Renal cortex interstitium (tissue), 11 donors: ENCODE measurements around the gene CRYGS. TPM values are rescaled to one million over a fixed set of nuclear protein-coding genes. Genes with fewer than 3 reads are reported as not detected.
"Not testable (repeated sequence)": the region's sequence is repeated elsewhere in the genome, so short reads cannot be mapped to it uniquely, and the experiment has no call there.

Experiments
- DNase-seq, 11 donors: peaks; one replicate each; pipeline ENCODE4 v3.0.0-alpha.2; 2013; ENCODE audit warnings: low read depth in 9 of 11, low spot score in 4 of 11; ENCODE audit errors: extremely low read depth in 1 of 11
- polyA plus RNA-seq, 3 donors: library from polyadenylated mRNA; unstranded; fragments of 120-200 nt; gene quantifications; one replicate each; pipeline ENCODE4 v1.2.1, GENCODE V29; 2013; ENCODE audit not compliant: insufficient read length in 3 of 3

Gene CRYGS
- polyA plus RNA-seq, 3 donors: 4.9 to 11.2 (median 5.2) TPM

GRCh38 chr3:186506191-186506739, 37.9 kb downstream of the CRYGS start:
- no peak for DNase-seq

- no peak for DNase-seq
Observed at GRCh38 chr3:186502966-186503712, 41.0 kb downstream of the CRYGS start.

- DNase-seq: no peak
Observed at GRCh38 chr3:186502138-186502948, 41.8 kb downstream of the CRYGS start.

- DNase-seq: not testable (repeated sequence)
Observed at GRCh38 chr3:186499949-186500348, 44.2 kb downstream of the CRYGS start.

- DNase-seq: not testable (repeated sequence)
Observed at GRCh38 chr3:186498022-186498421, 46.2 kb downstream of the CRYGS start.

GRCh38 chr3:186497608-186498007, 46.6 kb downstream of the CRYGS start:
- no peak for DNase-seq

- no peak for DNase-seq
Observed at GRCh38 chr3:186496635-186497034, 47.5 kb downstream of the CRYGS start.

GRCh38 chr3:186496016-186496415, 48.2 kb downstream of the CRYGS start:
- DNase-seq: no peak

GRCh38 chr3:186493525-186494255, 50.5 kb downstream of the CRYGS start:
- DNase-seq: no peak

GRCh38 chr3:186492385-186492984, 51.7 kb downstream of the CRYGS start:
- DNase-seq: no peak

GRCh38 chr3:186489507-186489906, 54.7 kb downstream of the CRYGS start:
- DNase-seq: no peak

Other genes with a start within 250 kb of the CRYGS start
- gene DGKG, start 182.1 kb downstream of the CRYGS start, polyA plus RNA-seq: under 1 TPM; 0.26 to 0.93 (median 0.70) TPM
- 10 to 100 TPM; 18.9 to 23.5 (median 21.1) TPM for gene TBCCD1, start 23.0 kb upstream of the CRYGS start, polyA plus RNA-seq
- gene DNAJB11, start 26.3 kb upstream of the CRYGS start, polyA plus RNA-seq: 10 to 100 TPM; 70.0 to 73.5 (median 70.2) TPM
- gene AHSG, start 68.7 kb upstream of the CRYGS start, polyA plus RNA-seq: 1 to 10 TPM in 1 of 3 donors, under 1 TPM in 2; 0.33 to 2.2 (median 0.50) TPM
- gene FETUB, start 96.0 kb upstream of the CRYGS start, polyA plus RNA-seq: under 1 TPM; 0.09 to 0.92 (median 0.31) TPM
- 1 to 10 TPM; 1.8 to 2.9 (median 2.2) TPM for gene HRG, start 121.6 kb upstream of the CRYGS start, polyA plus RNA-seq
- 100 to 1,000 TPM in 2 of 3 donors, 10 to 100 TPM in 1; 74.3 to 179 (median 125) TPM for gene KNG1, start 173.0 kb upstream of the CRYGS start, polyA plus RNA-seq
- 100 to 1,000 TPM; 781 to 936 (median 815) TPM for gene EIF4A2, start 239.2 kb upstream of the CRYGS start, polyA plus RNA-seq